Activated CD4-positive, alpha-beta T cell treated with anti-CD3 and anti-CD28 coated beads, Interleukin-2, amount 50 U/mL, for 24 hours (primary cell): ENCODE results near the gene FUOM.
"Not testable (repeated sequence)": the region's sequence is repeated elsewhere in the genome, so short reads cannot be mapped to it uniquely, and the experiment has no call there.

Source experiments
- DNase-seq, 2 donors: peaks; one replicate each; pipeline ENCODE4 v3.0.0-alpha.2; 2020; ENCODE audit warnings: low read depth in 1 of 2, low spot score in 1 of 2

FUOM gene

GRCh38 chr10:133370030-133370786 lies 12.4 kb upstream of the FUOM start:
- DNase-seq = no peak

GRCh38 chr10:133368153-133368552 lies 10.3 kb upstream of the FUOM start:
- no peak for DNase-seq

GRCh38 chr10:133367461-133367860 lies 9.6 kb upstream of the FUOM start:
- not testable (repeated sequence) for DNase-seq

- DNase-seq = no peak
These were observed 8.9 kb upstream of the FUOM start for GRCh38 chr10:133366751-133367150.

- no peak for DNase-seq
These were observed 8.3 kb upstream of the FUOM start for GRCh38 chr10:133366130-133366478.

GRCh38 chr10:133365461-133366129 lies 7.8 kb upstream of the FUOM start:
- DNase-seq = no peak

GRCh38 chr10:133364645-133365431 lies 7.0 kb upstream of the FUOM start:
- no peak for DNase-seq

GRCh38 chr10:133362846-133363245 lies 5.0 kb upstream of the FUOM start:
- DNase-seq = no peak

GRCh38 chr10:133361773-133362441 lies 4.1 kb upstream of the FUOM start:
- DNase-seq = no peak

GRCh38 chr10:133361227-133361626 lies 3.4 kb upstream of the FUOM start:
- DNase-seq = no peak

- no peak for DNase-seq
These were observed 2.3 kb upstream of the FUOM start for GRCh38 chr10:133359972-133360610.

- DNase-seq = no peak
These were observed 1.7 kb upstream of the FUOM start for GRCh38 chr10:133359554-133359971.

- no peak for DNase-seq
These were observed 1.1 kb upstream of the FUOM start for GRCh38 chr10:133358925-133359310.

GRCh38 chr10:133358162-133358924 lies 524 bp upstream of the FUOM start:
- DNase-seq = no peak

GRCh38 chr10:133356549-133357284 lies 1.1 kb downstream of the FUOM start:
- no peak for DNase-seq

- DNase-seq = no peak
These were observed 1.8 kb downstream of the FUOM start for GRCh38 chr10:133355991-133356390.

GRCh38 chr10:133355266-133355665 lies 2.6 kb downstream of the FUOM start:
- DNase-seq = no peak

GRCh38 chr10:133354672-133355240 lies 3.1 kb downstream of the FUOM start:
- DNase-seq = no peak

GRCh38 chr10:133353988-133354605 lies 3.7 kb downstream of the FUOM start:
- no peak for DNase-seq
